Activated CD8-positive, alpha-beta memory T cell treated with anti-CD3 and anti-CD28 coated beads for 1 hour (primary cell): ENCODE measurements around the gene ITIH2.
"Not testable (repeated sequence)": the region's sequence is repeated elsewhere in the genome, so short reads cannot be mapped to it uniquely, and the experiment has no call there.

Experiments
- DNase-seq, 2 donors: peaks; one replicate each; pipeline ENCODE4 v3.0.0-alpha.2; 2020; ENCODE audit warnings: low read depth in 1 of 2; ENCODE audit errors: extremely low read depth in 1 of 2

The ITIH2 gene

GRCh38 chr10:7738536-7739407, 35.7 kb downstream of the ITIH2 start:
- DNase-seq = no peak

- DNase-seq = no peak
Measured at GRCh38 chr10:7744307-7744706, 41.2 kb downstream of the ITIH2 start.

- not testable (repeated sequence) for DNase-seq
Measured at GRCh38 chr10:7748637-7749036, 45.5 kb downstream of the ITIH2 start.

GRCh38 chr10:7750222-7750621, 47.1 kb downstream of the ITIH2 start:
- DNase-seq = no peak

GRCh38 chr10:7752251-7752650, 49.1 kb downstream of the ITIH2 start:
- DNase-seq = no peak

- DNase-seq = no peak
Measured at GRCh38 chr10:7755103-7755502, 52.0 kb downstream of the ITIH2 start.

- no peak for DNase-seq
Measured at GRCh38 chr10:7756360-7756992, 53.4 kb downstream of the ITIH2 start.

- DNase-seq = no peak
Measured at GRCh38 chr10:7763929-7764328, 60.8 kb downstream of the ITIH2 start.

GRCh38 chr10:7766241-7766640, 63.1 kb downstream of the ITIH2 start:
- DNase-seq = no peak

- no peak for DNase-seq
Measured at GRCh38 chr10:7767209-7767608, 64.1 kb downstream of the ITIH2 start.

- no peak for DNase-seq
Measured at GRCh38 chr10:7768417-7768816, 65.3 kb downstream of the ITIH2 start.

- DNase-seq = no peak
Measured at GRCh38 chr10:7773845-7774801, 71.0 kb downstream of the ITIH2 start.

- no peak for DNase-seq
Measured at GRCh38 chr10:7776777-7777176, 73.7 kb downstream of the ITIH2 start.

- DNase-seq = not testable (repeated sequence)
Measured at GRCh38 chr10:7782194-7782593, 79.1 kb downstream of the ITIH2 start.

GRCh38 chr10:7786430-7786829, 83.3 kb downstream of the ITIH2 start:
- DNase-seq = no peak

GRCh38 chr10:7787150-7787856, 84.2 kb downstream of the ITIH2 start:
- DNase-seq = no peak

GRCh38 chr10:7787857-7788638, 84.9 kb downstream of the ITIH2 start, which contains the start of the genes ATP5F1C and KIN:
TSS of gene ATP5F1C (plus strand) at chr10:7788177. CDS start at chr10:7788208, 31 bp downstream.
TSS of gene KIN (minus strand) at chr10:7787993. CDS start at chr10:7787933, 60 bp downstream.
- DNase-seq = peak; percentile 94 to 95

- DNase-seq = no peak
Measured at GRCh38 chr10:7788639-7789286, 85.6 kb downstream of the ITIH2 start.

- DNase-seq = no peak
Measured at GRCh38 chr10:7789390-7789789, 86.3 kb downstream of the ITIH2 start.
